Mesendoderm (in vitro differentiated cells): ENCODE data around the gene FER1L5.

ENCODE experiments used
- DNase-seq: peaks from one replicate; pipeline ENCODE4 v3.0.0; 2013
- H2AK5ac ChIP-seq: 2 replicates; pipeline ENCODE4 v1.6.1; 2013; ENCODE audit warnings: low read length, inconsistent platforms
- H2BK120ac ChIP-seq: 2 replicates; pipeline ENCODE4 v1.6.1; 2013; ENCODE audit warnings: low read depth, mild to moderate bottlenecking, low read length, moderate library complexity, mixed read lengths
- H2BK15ac ChIP-seq: replicated peaks from 2 replicates; pipeline ENCODE4 v1.6.1; 2013; ENCODE audit warnings: low read depth, mild to moderate bottlenecking, moderate library complexity
- H2BK5ac ChIP-seq: 2 replicates; pipeline ENCODE4 v1.6.1; 2013; ENCODE audit warnings: low read length, inconsistent platforms
- H3K18ac ChIP-seq: 2 replicates; pipeline ENCODE4 v1.6.1; 2013; ENCODE audit warnings: mild to moderate bottlenecking, low read length, mixed read lengths
- H3K23ac ChIP-seq: one replicate; pipeline ENCODE4 v1.6.1; 2013; ENCODE audit warnings: low read length
- H3K27ac ChIP-seq: 2 replicates; pipeline ENCODE4 v1.5.1; 2013; ENCODE audit warnings: low read depth, mild to moderate bottlenecking, inconsistent platforms, low read length, moderate library complexity
- H3K27me3 ChIP-seq: 2 replicates; pipeline ENCODE4 v1.6.1; 2013; ENCODE audit warnings: low read length, control low read depth, mild to moderate bottlenecking, inconsistent platforms; ENCODE audit not compliant: insufficient read depth, poor library complexity
- H3K36me3 ChIP-seq: 2 replicates; pipeline ENCODE4 v1.6.1; 2013; ENCODE audit warnings: low read length, inconsistent platforms; ENCODE audit not compliant: control insufficient read depth, insufficient read depth
- H3K4ac ChIP-seq: one replicate; pipeline ENCODE4 v1.6.1; 2013; ENCODE audit warnings: low read depth, mild to moderate bottlenecking, low read length, moderate library complexity
- H3K4me1 ChIP-seq: 2 replicates; pipeline ENCODE4 v1.6.1; 2013; ENCODE audit warnings: low read depth, low read length, inconsistent platforms; ENCODE audit not compliant: control insufficient read depth
- H3K4me2 ChIP-seq: 2 replicates; pipeline ENCODE4 v1.6.1; 2013; ENCODE audit warnings: low read length
- H3K4me3 ChIP-seq: 2 replicates; pipeline ENCODE4 v1.5.1; 2013; ENCODE audit warnings: mild to moderate bottlenecking, low read length
- H3K56ac ChIP-seq: one replicate; pipeline ENCODE4 v1.6.1; 2013; ENCODE audit warnings: low read length
- H3K79me1 ChIP-seq: 2 replicates; pipeline ENCODE4 v1.6.1; 2013; ENCODE audit warnings: low read length, inconsistent platforms
- H3K79me2 ChIP-seq: 2 replicates; pipeline ENCODE4 v1.6.1; 2013; ENCODE audit warnings: mild to moderate bottlenecking, low read length; ENCODE audit not compliant: control insufficient read depth, insufficient read depth
- H3K9ac ChIP-seq: 2 replicates; pipeline ENCODE4 v1.6.1; 2013; ENCODE audit warnings: low read length, inconsistent platforms
- H4K5ac ChIP-seq: one replicate; pipeline ENCODE4 v1.6.1; 2013; ENCODE audit warnings: low read length
- H4K8ac ChIP-seq: one replicate; pipeline ENCODE4 v1.6.1; 2013; ENCODE audit warnings: low read depth, mild to moderate bottlenecking, control low read depth, low read length, moderate library complexity

Gene FER1L5

DNA sequence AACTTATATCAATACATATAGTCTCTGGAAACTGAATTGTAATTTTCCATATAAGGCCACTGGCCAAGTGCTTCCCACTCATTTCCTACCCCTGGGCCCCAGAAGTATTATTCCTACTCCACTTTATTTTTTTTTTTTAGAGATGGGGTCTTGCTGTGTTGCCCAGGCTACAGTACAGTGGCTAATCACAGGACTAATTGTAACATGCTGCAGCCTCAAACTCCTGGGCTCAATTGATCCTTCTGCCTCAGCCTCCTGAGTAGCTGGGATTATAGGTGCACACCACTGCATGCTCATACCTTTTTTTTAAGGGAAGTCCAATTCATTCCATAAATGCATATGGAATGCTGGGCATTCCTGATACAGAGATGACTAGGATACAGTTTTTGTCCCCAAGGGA is 111.8 kb downstream of the FER1L5 start:
- Histone ChIP-seq H3K23ac (no peak overlapping the region), H3K27me3 (no peaks in the 10 kb centered on the region), H2AK5ac (no peak overlapping the region), H3K56ac (no peak overlapping the region), H3K79me1 (no peaks in the 10 kb centered on the region), H2BK120ac (no peak overlapping the region), H4K8ac (no peak overlapping the region), H4K5ac (no peak overlapping the region), H3K4me3 (no peak overlapping the region), H3K27ac (no peak overlapping the region), H2BK15ac (no peak overlapping the region), H3K4me2 (no peak overlapping the region), H2BK5ac (no peak overlapping the region), H3K18ac (no peak overlapping the region), H3K79me2 (no peaks in the 10 kb centered on the region), H3K9ac (no peak overlapping the region), H3K4me1 (no peaks in the 10 kb centered on the region), H3K36me3 (no peaks in the 10 kb centered on the region), H3K4ac (no peak overlapping the region)
- DNase-seq = no peak
